ENCODE results near the gene DVL3.

The DVL3 gene

DNA sequence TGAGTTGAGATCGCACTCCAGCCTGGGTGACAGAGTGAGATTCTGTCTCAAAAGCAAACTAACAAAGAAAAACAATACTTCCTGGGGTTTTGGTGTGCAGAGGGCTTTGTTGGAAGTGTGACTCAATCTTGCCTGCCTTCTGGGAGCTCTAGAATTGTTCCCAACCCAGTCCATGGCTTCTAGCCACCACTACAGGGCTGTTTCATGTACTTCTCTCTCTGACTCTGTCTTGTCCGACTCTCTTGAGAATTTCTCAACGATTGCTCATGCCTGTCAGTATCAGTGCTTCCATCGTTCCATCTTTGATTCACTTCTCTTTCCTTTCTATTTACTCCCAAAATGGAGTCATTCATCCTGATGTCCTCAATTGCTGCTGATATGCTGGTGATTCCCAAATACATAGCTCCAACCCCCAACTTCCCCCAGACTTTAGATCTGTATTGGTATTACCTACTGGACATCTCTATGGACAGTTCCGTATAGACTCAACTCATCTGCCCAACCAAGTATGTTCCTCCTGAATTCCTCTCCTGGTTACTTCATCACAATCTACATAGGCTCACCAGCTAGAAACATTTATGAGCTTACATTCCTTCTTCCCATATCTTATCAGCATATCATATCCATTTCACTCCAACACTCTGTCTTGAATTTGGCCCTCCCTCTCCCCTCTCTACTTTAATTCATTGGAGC lies 17.6 kb downstream of the DVL3 start:
- H3K27ac ChIP-seq (ENCODE audit: low read length): no peak overlapping the region
- H3K9ac ChIP-seq (ENCODE audit: low read depth, low read length): no peak overlapping the region
- peaks cover 32% of the 10 kb centered on the region for H3K4me1 ChIP-seq (ENCODE audit: insufficient read depth, low read length)
- H3K79me2 ChIP-seq (ENCODE audit: insufficient read depth, low read length): peaks cover 32% of the 10 kb centered on the region
- no peaks in the 10 kb centered on the region for H3K9me3 ChIP-seq (ENCODE audit: insufficient read depth, low read length, severe bottlenecking)
- TF ChIP-seq EZH2 (IDR thresholded peaks at IDR 0.05; ENCODE audit: borderline replicate concordance, low read depth, low read length, severe bottlenecking): no peak
- TF ChIP-seq, protein P1, sequence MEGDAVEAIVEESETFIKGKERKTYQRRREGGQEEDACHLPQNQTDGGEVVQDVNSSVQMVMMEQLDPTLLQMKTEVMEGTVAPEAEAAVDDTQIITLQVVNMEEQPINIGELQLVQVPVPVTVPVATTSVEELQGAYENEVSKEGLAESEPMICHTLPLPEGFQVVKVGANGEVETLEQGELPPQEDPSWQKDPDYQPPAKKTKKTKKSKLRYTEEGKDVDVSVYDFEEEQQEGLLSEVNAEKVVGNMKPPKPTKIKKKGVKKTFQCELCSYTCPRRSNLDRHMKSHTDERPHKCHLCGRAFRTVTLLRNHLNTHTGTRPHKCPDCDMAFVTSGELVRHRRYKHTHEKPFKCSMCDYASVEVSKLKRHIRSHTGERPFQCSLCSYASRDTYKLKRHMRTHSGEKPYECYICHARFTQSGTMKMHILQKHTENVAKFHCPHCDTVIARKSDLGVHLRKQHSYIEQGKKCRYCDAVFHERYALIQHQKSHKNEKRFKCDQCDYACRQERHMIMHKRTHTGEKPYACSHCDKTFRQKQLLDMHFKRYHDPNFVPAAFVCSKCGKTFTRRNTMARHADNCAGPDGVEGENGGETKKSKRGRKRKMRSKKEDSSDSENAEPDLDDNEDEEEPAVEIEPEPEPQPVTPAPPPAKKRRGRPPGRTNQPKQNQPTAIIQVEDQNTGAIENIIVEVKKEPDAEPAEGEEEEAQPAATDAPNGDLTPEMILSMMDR (IDR thresholded peaks at IDR 0.05; ENCODE audit: borderline replicate concordance, extremely low read depth, low read length, poor library complexity, severe bottlenecking): no peak
- H2AFZ ChIP-seq (ENCODE audit: low read depth, low read length): no peak overlapping the region
- no peak overlapping the region for H3K4me2 ChIP-seq (ENCODE audit: insufficient read depth, low read length)
- peaks cover 56% of the 10 kb centered on the region for H3K36me3 ChIP-seq (ENCODE audit: insufficient read depth, low read length)
- H3K27me3 ChIP-seq (ENCODE audit: insufficient read depth, low read length, poor library complexity): no peaks in the 10 kb centered on the region
- H3K4me3 ChIP-seq (ENCODE audit: low read depth in 1 of 2, low read length in 2 of 2): no peak overlapping the region
- ATAC-seq (ENCODE audit: insufficient read depth, low read depth): no peak
- DNase-seq: no peak
- H4K20me1 ChIP-seq (ENCODE audit: insufficient read depth, low read length): peaks cover 7% of the 10 kb centered on the region

DNA sequence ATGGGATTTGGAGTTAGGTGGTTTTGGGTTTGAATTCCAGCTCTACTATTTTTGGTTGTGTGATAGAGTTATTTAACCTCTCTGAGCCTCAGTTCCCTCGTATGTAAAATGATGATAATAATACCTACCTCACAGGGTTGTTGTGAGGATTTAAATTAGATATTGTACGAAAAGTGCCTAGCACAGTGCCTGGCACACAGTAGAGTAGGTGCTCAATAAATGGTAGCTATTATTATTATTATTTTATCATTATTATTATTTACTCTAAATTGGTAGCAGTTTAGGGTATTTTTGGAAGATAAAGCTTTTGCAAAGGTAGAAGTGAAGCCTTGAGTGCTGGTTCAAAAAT lies 18.2 kb downstream of the DVL3 start:
- Histone ChIP-seq H3K4me1 (ENCODE audit: insufficient read depth, low read length) (peaks cover 34% of the 10 kb centered on the region), H3K9me3 (ENCODE audit: insufficient read depth, low read length, severe bottlenecking) (no peaks in the 10 kb centered on the region), H3K27me3 (ENCODE audit: insufficient read depth, low read length, poor library complexity) (no peaks in the 10 kb centered on the region), H3K4me2 (ENCODE audit: insufficient read depth, low read length) (no peak overlapping the region), H3K79me2 (ENCODE audit: insufficient read depth, low read length) (peaks cover 37% of the 10 kb centered on the region), H3K4me3 (ENCODE audit: low read depth in 1 of 2, low read length in 2 of 2) (no peak overlapping the region), H2AFZ (ENCODE audit: low read depth, low read length) (no peak overlapping the region), H3K36me3 (ENCODE audit: insufficient read depth, low read length) (peaks cover 56% of the 10 kb centered on the region), H3K9ac (ENCODE audit: low read depth, low read length) (no peak overlapping the region), H4K20me1 (ENCODE audit: insufficient read depth, low read length) (peaks cover 7% of the 10 kb centered on the region), H3K27ac (ENCODE audit: low read length) (no peak overlapping the region)
- TF ChIP-seq EZH2 (IDR thresholded peaks at IDR 0.05; ENCODE audit: borderline replicate concordance, low read depth, low read length, severe bottlenecking): no peak
- TF ChIP-seq, protein P1 (IDR thresholded peaks at IDR 0.05; ENCODE audit: borderline replicate concordance, extremely low read depth, low read length, poor library complexity, severe bottlenecking): no peak
- ATAC-seq (ENCODE audit: insufficient read depth, low read depth) (no peak), DNase-seq (no peak)

DNA sequence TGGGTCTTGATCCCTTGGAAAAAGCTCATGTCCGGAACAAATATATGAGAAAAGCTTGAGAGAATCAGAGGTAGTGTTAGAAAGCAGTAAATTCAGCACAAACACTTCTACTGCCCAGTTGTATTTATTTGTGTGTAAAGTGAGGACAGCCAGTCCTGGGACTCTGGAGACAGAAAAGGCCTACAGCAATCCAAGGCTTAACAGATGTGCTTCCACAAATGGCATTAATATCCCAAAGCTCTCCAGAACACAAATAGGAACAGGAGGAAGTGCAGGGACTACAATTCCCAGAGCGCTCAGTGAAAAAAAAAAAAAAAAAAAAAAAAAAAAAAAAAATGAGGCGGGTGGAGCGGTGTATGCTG lies 19.1 kb downstream of the DVL3 start:
- TF ChIP-seq, protein P1 (IDR thresholded peaks at IDR 0.05; ENCODE audit: borderline replicate concordance, extremely low read depth, low read length, poor library complexity, severe bottlenecking): no peak
- TF ChIP-seq EZH2 (IDR thresholded peaks at IDR 0.05; ENCODE audit: borderline replicate concordance, low read depth, low read length, severe bottlenecking): no peak
- Histone ChIP-seq H3K4me2 (ENCODE audit: insufficient read depth, low read length) (peak overlapping the region; percentile 63), H3K27me3 (ENCODE audit: insufficient read depth, low read length, poor library complexity) (no peaks in the 10 kb centered on the region), H4K20me1 (ENCODE audit: insufficient read depth, low read length) (peaks cover 7% of the 10 kb centered on the region), H3K4me3 (ENCODE audit: low read depth in 1 of 2, low read length in 2 of 2) (peak overlapping the region in 1 of 2 experiments; percentile 47; a peak in 2 of 4 replicates), H2AFZ (ENCODE audit: low read depth, low read length) (peak overlapping the region; percentile 57), H3K79me2 (ENCODE audit: insufficient read depth, low read length) (peaks cover 45% of the 10 kb centered on the region), H3K27ac (ENCODE audit: low read length) (peak overlapping the region; percentile 61), H3K36me3 (ENCODE audit: insufficient read depth, low read length) (peaks cover 56% of the 10 kb centered on the region), H3K9me3 (ENCODE audit: insufficient read depth, low read length, severe bottlenecking) (no peaks in the 10 kb centered on the region), H3K4me1 (ENCODE audit: insufficient read depth, low read length) (peaks cover 34% of the 10 kb centered on the region), H3K9ac (ENCODE audit: low read depth, low read length) (peak overlapping the region; percentile 34)
- DNase-seq (no peak), ATAC-seq (ENCODE audit: insufficient read depth, low read depth) (no peak)
